HG02642 (cell line): ENCODE data around the gene GRIK1.

Experiments
- ATAC-seq: cut with Tn5 transposase; IDR thresholded peaks from one replicate; pipeline ENCODE4 v1.9.1; 2021; ENCODE audit warnings: mild to moderate bottlenecking; ENCODE audit not compliant: unreplicated experiment, poor library complexity

GRIK1 gene

DNA sequence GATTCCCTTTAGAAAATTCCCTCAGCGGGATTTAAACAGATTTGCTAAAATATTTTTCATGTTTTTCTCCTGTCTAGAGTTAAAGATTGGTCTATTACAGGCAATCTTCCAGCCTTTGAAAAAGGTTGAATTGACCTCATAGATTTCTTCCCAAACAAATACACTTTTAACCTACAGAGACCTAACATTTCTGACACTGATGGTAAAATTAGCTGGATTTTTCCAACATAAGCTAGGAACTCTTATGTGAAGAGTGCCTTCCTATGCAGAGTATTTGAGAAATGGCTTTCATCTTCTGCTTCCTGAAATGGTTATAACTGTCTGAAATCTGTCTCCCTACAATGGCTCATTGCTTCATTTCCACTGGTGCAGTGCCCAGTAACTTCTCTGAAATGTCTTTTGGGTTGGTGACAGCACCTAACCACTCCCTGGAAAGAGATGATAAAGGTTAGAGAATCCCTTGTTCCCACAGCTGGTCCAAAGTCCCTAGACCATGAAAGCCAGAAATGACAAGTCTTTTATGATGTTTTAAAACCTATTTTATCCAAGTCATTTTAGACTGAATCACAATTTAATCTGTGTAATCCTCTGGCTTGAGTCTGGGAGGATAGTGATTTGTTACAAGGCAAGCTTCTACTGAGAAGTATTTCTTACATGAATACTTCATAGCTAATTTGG, 371.6 kb downstream of the GRIK1 start:
- ATAC-seq: no peak

- ATAC-seq: no peak
Observed at GRCh38 chr21:29557931-29558725, 381.7 kb downstream of the GRIK1 start.

DNA sequence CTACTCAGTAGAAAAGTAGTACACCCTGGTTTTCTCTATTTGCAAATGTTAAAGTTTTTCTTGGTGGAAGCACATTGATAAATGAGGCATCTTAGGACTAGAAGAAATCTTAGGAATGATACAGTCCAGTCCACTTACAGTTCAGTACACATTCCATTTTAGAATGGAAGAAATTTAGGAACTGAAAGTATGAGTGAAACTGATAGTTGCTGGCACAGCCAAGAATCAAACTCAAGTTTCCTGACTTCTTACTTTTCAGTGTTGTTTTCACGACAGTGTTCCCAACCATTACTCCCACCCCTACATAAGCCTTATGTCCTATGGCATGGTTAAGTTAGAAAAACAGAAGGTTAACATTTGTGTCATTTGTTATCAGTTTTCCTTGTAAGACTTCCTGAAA, 382.6 kb downstream of the GRIK1 start:
- no peak for ATAC-seq

GRCh38 chr21:29555601-29556000, 384.2 kb downstream of the GRIK1 start:
- ATAC-seq: no peak

GRCh38 chr21:29550205-29550604, 389.6 kb downstream of the GRIK1 start:
- no peak for ATAC-seq

DNA sequence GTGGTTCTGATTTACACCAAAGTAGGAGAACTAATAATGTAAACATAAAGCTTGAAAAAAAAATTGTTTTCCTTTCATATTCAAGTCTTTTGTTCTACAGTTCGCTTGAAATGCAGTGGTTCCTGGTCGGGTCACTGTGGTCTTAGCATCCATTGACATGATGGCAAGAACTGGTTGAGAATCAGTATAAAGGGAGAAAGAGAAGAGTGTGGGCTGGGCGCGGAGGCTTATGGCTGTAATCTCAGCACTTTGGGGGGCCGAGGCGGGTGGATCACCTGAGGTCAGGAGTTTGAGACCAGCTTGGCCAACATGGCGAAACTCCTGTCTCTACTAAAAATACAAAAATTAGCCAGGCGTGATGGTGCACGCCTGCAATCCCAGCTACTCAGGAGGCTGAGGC, 390.2 kb downstream of the GRIK1 start:
- ATAC-seq: no peak

- no peak for ATAC-seq
Observed at GRCh38 chr21:29547998-29548397, 391.8 kb downstream of the GRIK1 start.

DNA sequence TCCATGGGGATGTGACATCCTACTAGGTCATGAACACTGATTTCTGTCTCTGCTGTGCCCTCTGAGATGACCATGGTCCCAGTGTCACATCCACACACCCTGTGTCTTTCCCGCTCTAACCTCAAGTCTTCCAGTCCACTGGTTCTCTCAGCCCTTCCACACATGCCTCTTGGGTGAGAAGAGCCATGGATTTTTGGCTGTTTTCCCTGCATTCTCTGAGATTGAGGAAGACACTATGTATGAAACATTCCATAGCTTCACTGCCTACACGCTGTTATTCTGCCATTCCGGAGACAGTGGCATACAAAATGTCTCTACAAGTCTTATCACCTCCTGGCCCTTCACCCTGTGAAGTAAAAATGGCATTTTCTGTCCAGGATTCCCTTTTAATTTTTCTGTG, 393.7 kb downstream of the GRIK1 start:
- no peak for ATAC-seq

DNA sequence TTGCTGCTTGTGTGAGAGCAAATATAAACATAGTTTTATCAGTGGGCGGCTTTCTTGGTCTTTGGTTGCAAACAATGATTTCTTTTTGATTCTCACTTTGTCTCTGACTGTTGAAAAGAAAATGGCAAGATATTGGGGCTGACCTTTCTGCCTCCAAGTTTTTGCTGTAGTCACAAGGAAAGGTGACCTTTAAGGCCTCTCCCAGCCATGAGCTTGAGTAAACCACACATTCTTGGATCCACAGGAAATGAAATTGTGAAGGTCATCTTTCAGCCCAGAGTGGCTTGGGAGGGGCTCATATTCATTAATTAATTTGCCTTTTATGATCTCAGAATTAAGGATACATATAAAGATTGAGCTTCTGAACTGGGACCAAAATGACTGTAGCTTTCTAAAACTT, 399.5 kb downstream of the GRIK1 start:
- ATAC-seq: no peak

DNA sequence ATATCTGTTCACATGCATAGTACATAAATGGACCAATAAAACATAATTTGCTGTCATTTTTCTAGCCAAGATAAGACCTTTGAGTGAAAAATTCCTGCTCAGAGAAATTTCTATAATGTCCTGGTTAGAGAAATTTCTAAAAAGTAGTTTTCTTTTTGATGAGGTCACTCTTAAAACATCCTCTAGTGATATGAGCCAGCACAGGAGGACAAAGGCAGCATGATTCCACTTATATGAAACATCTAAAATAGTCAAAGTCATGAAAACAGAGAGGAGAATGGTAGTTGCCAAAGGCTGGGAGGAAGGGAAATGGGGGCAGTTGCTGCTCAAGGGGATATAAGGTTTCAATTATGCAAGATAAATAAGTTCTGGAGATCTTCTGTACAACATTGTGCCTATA, 401.7 kb downstream of the GRIK1 start:
- ATAC-seq: no peak

DNA sequence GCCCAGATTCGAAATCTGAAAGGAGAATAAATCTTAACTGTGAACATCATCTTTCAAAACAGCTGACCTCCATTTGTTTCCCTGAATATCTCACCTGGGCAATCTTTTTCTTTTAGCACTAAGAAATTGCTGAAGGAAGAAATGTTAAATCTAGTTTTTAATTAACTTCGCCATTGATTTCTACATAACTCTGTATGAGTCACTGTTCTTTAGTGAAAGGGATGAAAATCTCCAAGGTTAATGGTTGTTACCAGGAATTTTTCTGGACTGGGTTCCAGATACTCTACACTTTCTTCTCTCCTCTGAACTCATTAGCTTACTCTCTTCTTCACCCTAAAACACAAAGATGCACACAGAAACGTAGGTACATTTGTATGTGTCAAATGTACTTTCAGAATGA, 405.3 kb downstream of the GRIK1 start:
- ATAC-seq: no peak

DNA sequence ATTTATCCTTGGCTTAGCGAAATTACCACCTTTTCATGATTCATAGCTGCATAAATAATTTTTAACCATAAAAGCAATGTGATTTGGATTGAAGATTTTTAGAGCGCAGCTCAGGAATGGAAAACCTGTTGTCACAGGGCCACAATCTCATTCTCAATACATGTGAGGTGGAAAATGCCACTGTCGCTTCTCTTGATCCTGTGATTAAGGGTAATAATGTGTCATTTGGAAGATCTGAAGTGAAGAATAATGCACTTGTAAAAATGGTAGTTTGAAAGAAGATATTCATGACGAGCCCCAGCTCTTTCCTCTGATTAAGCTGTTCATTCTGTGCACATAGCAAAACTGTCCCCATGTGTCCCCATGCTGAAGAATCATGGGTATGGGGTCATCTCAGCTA, 410.7 kb downstream of the GRIK1 start:
- ATAC-seq: no peak

- ATAC-seq: no peak
Observed at GRCh38 chr21:29526545-29526944, 413.3 kb downstream of the GRIK1 start.

DNA sequence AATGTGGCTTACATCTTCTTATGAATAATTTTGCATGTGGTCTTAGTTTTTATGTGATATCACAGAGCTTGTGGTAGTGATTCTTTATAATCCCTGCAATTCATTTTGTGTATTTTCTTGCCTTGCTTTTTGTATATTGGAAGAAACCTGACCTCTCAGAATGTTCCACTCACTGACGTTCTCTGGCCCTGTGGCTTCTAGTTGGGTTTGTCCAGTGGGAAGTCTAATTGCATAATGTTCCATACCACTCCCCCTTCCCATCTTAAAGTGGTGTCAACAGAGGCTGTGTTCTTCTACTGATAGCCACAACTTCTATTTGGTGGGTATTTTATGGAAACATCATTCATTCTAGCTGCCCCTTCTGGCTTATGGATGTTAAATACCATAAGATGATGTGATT, 415.7 kb downstream of the GRIK1 start:
- no peak for ATAC-seq

- ATAC-seq: no peak
Observed at GRCh38 chr21:29523646-29524045, 416.1 kb downstream of the GRIK1 start.

- ATAC-seq: no peak
Observed at GRCh38 chr21:29521872-29522271, 417.9 kb downstream of the GRIK1 start.

- ATAC-seq: no peak
Observed at GRCh38 chr21:29520171-29520570, 419.6 kb downstream of the GRIK1 start.

DNA sequence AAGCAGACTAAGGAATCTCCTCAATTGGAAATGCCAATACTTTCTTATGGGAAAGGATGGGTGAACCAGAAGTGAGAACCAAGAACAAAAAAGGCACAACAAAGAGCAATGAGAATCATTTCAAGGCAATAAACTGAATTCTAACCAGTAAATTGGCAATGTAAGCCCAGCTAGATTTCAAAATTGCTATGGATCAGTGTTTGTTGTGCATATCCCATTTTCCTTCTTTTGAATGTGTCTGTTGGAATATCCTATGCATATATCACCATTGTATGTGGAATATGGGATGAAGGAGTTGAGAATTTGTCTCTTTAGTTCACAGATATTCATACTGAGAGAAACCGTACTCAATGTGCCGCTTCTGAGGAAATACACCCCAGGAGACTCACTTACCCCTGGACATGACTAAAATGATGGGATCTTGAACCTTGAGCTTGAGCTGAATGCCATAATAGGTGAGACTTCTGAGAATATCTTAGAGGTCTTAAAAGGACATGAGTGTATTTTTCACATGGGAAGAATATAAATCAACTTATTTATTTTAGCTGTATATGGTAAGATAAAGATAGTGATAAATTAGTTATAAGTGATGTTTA, 425.0 kb downstream of the GRIK1 start:
- ATAC-seq: no peak

GRCh38 chr21:29513535-29513934, 426.3 kb downstream of the GRIK1 start:
- no peak for ATAC-seq

- no peak for ATAC-seq
Observed at GRCh38 chr21:29511096-29511495, 428.7 kb downstream of the GRIK1 start.

DNA sequence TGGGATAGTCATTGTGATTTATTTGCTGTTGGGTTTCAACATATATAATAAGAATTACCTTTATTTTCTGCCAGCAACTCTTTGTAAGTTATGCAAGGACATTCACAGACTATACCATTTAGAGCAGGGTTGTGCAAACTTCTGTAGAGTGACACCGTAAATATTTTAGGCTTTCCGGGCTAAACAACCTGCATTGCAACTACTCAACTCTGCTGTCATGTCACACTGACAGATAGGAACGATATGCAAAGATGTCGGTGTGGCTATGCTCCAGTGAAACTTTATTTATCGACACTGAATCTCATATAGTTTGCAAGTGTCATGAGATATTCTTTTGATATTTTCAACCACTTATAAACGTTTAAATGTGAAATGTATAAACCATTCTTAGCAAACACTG, 430.7 kb downstream of the GRIK1 start:
- no peak for ATAC-seq

DNA sequence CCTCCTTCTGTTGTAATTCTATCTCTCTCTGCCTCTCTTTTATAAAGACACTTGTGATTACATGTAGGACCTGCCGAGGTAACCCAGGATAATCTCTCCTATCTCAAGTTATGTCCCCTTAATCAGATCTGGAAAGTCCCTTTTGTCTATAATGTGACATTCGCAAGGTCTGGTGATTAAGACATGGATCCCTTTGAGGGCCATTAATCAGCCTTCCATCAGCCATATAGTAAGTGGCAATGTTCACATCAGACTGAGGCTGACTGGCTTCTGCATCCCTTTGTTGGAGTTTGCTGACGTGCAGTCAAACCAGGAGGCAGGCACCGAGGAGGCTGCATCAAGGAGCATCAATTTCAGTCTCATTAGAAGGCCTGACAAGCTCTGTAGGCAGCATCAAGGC, 431.5 kb downstream of the GRIK1 start:
- ATAC-seq: no peak
